Suprapubic skin (tissue), 4 donors: ENCODE data around the gene MCRIP2. TPM values are rescaled to one million over a fixed set of nuclear protein-coding genes. Genes with fewer than 3 reads are reported as not detected.

Experiments used
- DNase-seq, 2 donors: peaks; one replicate each; pipeline ENCODE4 v3.0.0-alpha.2; 2019; ENCODE audit warnings: low spot score in 2 of 2
- H3K27ac ChIP-seq: fragments of 200-600 bp; sonication (generic); one replicate; pipeline ENCODE4 v1.5.1; 2019
- H3K27me3 ChIP-seq: fragments of 200-600 bp; sonication (generic); one replicate; pipeline ENCODE4 v1.5.1; 2019
- H3K36me3 ChIP-seq: fragments of 200-600 bp; sonication (generic); one replicate; pipeline ENCODE4 v1.5.1; 2019
- H3K4me1 ChIP-seq: fragments of 200-600 bp; sonication (generic); one replicate; pipeline ENCODE4 v1.5.1; 2019
- H3K4me3 ChIP-seq: fragments of 200-600 bp; sonication (generic); one replicate; pipeline ENCODE4 v1.5.1; 2019; ENCODE audit warnings: mild to moderate bottlenecking
- H3K9me3 ChIP-seq: fragments of 200-600 bp; sonication (generic); one replicate; pipeline ENCODE4 v1.5.1; 2019
- EP300 ChIP-seq: sonication (generic); formaldehyde crosslinking; IDR thresholded peaks from one replicate; pipeline ENCODE4 v1.6.1; 2017; ENCODE audit warnings: antibody characterized with exemption
- POLR2A ChIP-seq, 2 donors: fragments of 450-650 bp; IDR thresholded peaks; one replicate each; pipeline ENCODE4 v1.6.1; 2017; ENCODE audit warnings: antibody characterized with exemption in 2 of 2, mild to moderate bottlenecking in 2 of 2, moderate library complexity in 2 of 2
- POLR2AphosphoS5 ChIP-seq, 3 donors: sonication (generic); formaldehyde crosslinking; IDR thresholded peaks; one replicate each; pipeline ENCODE4 v1.6.1; 2017; ENCODE audit warnings: antibody characterized with exemption in 3 of 3
- WGBS: methylation state at CpG from one replicate; pipeline ENCODE4 v1.1.5; 2018; 5-methylcytosine and 5-hydroxymethylcytosine counted together
- total RNA-seq, 4 donors: library from RNA; depleted of rRNA; stranded (reverse); fragments of >200 nt; gene quantifications; one replicate each; pipeline ENCODE4 v1.1.0, GENCODE V29; 2016
- TF ChIP-seq, protein P1 (sequence below), 2 donors: fragments of 200-600 bp in 1 of 2; fragments of 450-650 bp in 1 of 2; sonication (generic) in 1 of 2; IDR thresholded peaks; one replicate each; pipeline ENCODE4 v1.5.1; 2016 to 2019; ENCODE audit warnings: antibody characterized with exemption in 2 of 2, mild to moderate bottlenecking in 1 of 2, moderate library complexity in 1 of 2

MCRIP2 gene
- total RNA-seq, 4 donors from 2014 or later: 10.3 to 29.8 (median 24.2) TPM

DNA sequence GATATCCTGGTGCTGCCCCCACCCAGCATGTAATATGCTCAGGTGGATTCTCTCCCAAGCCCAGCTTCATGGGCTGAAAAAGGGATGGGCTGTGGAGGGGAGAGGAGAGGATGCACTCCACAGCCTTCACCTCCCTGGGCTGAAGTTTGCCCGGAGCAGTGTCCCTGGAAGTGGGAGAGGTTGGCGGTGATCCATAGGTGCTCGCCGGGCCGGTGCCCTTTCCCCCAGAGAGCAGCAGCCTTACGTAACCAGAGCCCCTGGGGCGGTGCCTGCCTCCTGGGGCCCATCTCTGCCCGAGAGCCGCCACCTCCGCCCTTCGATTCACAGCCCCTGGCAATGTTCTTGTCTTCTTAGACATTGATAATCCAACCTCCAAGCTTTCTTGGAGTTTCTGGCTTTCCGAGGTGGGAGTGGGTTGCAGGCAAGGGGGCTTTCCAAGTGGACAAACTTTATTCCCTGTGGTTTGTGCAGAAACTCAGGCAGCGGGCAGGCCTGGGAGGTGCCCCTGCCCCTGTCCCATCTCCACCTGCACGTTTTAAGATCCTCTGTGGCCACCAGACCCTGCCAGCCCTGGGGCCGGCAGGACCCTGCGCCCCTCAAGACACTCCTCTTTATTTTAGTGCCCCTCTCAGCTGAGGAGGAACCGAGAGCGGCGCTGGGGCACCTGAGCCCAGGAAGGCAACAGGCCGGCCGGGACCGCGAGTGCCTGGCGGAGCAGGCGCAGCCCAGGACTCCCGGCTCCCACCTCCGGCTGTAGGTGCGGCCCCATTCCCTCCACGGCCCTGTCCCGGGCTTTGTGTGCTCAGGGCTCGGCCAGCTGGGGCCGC, 4.4 kb downstream of the MCRIP2 start:
- DNase-seq: no peak
- Histone ChIP-seq H3K27me3 (no peaks in the 10 kb centered on the region), H3K4me3 (no peak overlapping the region), H3K36me3 (no peaks in the 10 kb centered on the region), H3K4me1 (peaks cover 72% of the 10 kb centered on the region), H3K9me3 (no peaks in the 10 kb centered on the region), H3K27ac (no peak overlapping the region)
- no peak for TF ChIP-seq POLR2AphosphoS5 (IDR thresholded peaks at IDR 0.05)
- TF ChIP-seq POLR2A (IDR thresholded peaks at IDR 0.05): no peak
- no peak for TF ChIP-seq EP300
- TF ChIP-seq, protein P1, sequence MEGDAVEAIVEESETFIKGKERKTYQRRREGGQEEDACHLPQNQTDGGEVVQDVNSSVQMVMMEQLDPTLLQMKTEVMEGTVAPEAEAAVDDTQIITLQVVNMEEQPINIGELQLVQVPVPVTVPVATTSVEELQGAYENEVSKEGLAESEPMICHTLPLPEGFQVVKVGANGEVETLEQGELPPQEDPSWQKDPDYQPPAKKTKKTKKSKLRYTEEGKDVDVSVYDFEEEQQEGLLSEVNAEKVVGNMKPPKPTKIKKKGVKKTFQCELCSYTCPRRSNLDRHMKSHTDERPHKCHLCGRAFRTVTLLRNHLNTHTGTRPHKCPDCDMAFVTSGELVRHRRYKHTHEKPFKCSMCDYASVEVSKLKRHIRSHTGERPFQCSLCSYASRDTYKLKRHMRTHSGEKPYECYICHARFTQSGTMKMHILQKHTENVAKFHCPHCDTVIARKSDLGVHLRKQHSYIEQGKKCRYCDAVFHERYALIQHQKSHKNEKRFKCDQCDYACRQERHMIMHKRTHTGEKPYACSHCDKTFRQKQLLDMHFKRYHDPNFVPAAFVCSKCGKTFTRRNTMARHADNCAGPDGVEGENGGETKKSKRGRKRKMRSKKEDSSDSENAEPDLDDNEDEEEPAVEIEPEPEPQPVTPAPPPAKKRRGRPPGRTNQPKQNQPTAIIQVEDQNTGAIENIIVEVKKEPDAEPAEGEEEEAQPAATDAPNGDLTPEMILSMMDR (IDR thresholded peaks at IDR 0.05): no peak
- WGBS: 53% methylated on average over 21 of the region's 32 CpGs

- Histone ChIP-seq H3K4me3 (no peak overlapping the region), H3K27ac (no peak overlapping the region)
Measured at GRCh38 chr16:646679-647172, 5.1 kb downstream of the MCRIP2 start.

GRCh38 chr16:647173-647902, 5.7 kb downstream of the MCRIP2 start:
- Histone ChIP-seq H3K27me3 (no peaks in the 10 kb centered on the region), H3K4me1 (peaks cover 60% of the 10 kb centered on the region), H3K27ac (no peak overlapping the region), H3K4me3 (no peak overlapping the region), H3K9me3 (no peaks in the 10 kb centered on the region), H3K36me3 (peaks cover 2% of the 10 kb centered on the region)
- DNase-seq: no peak
- no peak for TF ChIP-seq POLR2AphosphoS5 (IDR thresholded peaks at IDR 0.05)
- no peak for TF ChIP-seq EP300
- TF ChIP-seq, protein P1 (IDR thresholded peaks at IDR 0.05): no peak
- no peak for TF ChIP-seq POLR2A (IDR thresholded peaks at IDR 0.05)
- WGBS: 81% methylated on average over 10 of the region's 25 CpGs

More at GRCh38 chr16:646679-647172, 5.1 kb downstream of the MCRIP2 start:
- Histone ChIP-seq H3K9me3 (no peaks in the 10 kb centered on the region), H3K36me3 (no peaks in the 10 kb centered on the region), H3K27me3 (no peaks in the 10 kb centered on the region), H3K4me1 (peaks cover 65% of the 10 kb centered on the region)
- 75% methylated on average over 9 of the region's 22 CpGs for WGBS
- TF ChIP-seq EP300 (no peak), POLR2AphosphoS5 (IDR thresholded peaks at IDR 0.05) (no peak), POLR2A (IDR thresholded peaks at IDR 0.05) (no peak)
- TF ChIP-seq, protein P1 (IDR thresholded peaks at IDR 0.05): no peak
- no peak for DNase-seq

GRCh38 chr16:648071-648780, 6.6 kb downstream of the MCRIP2 start:
- no peaks in the 10 kb centered on the region for H3K27me3 ChIP-seq
- peaks cover 51% of the 10 kb centered on the region for H3K4me1 ChIP-seq
- H3K4me3 ChIP-seq: peak overlapping the region; percentile 73
- H3K9me3 ChIP-seq: no peaks in the 10 kb centered on the region
- H3K36me3 ChIP-seq: peaks cover 6% of the 10 kb centered on the region
- H3K27ac ChIP-seq: peak overlapping the region; percentile 64
- TF ChIP-seq, protein P1 (IDR thresholded peaks at IDR 0.05): peak; percentile 21 to 40
- TF ChIP-seq POLR2A (IDR thresholded peaks at IDR 0.05) (no peak), EP300 (no peak), POLR2AphosphoS5 (IDR thresholded peaks at IDR 0.05) (no peak)
- 12% methylated on average over 7 of the region's 24 CpGs for WGBS
- DNase-seq: no peak
